ENCODE data around the gene CLIC4.

DNA sequence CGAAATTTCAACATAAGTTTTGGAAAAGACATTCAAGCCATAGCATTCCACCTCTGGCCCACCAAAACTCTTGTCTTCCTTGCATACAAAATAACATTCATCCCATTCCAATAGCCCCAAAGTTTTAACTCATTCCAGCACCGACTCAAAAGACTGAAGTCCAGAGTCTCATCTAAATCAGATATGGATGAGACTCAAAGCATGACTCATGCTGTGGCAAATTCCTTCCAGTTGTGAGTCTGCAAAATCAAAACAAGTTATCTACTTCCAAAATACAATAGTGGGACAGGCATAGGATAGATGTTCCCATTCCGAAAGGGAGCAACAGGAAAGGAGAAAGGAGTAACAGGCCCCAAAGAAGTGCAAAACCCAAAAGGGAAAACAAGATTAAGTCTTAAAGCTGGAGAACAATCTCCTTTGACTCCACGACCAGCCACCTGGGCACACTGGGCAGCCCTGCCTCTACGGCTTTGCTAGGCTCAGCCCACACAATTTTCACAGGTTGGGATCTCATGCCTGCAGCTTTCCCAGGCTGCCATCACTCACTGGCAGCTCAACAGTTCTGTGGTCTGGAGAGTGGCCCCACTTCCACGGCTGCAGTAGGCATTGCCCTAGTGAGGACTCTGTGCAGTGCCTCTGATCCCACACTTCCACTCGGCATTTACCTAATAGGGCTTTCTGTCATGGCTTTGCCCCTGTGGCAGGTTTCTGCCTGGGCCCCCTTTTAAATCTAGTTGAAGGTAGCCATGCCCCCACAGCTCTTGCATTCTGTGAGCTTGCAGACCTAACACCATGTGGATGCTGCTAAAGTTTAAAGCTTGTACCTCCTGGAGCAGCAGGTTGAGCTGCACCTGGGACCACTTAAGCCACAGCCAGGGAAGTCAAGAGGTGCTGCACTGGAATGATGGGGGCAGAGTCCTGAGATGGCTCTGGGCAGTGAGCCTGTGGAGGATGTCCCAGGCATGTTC is 133.8 kb downstream of the CLIC4 start:
- no peak for TF ChIP-seq CTCF (optimal IDR thresholded peaks at IDR 0.05 in 1 of 3, IDR thresholded peaks at IDR 0.05 in 1 of 3, conservative IDR thresholded peaks at IDR 0.05 in 1 of 3; ENCODE audit: extremely low read depth in 1 of 3, insufficient read depth in 2 of 3, low read length in 3 of 3)
- no peak for TF ChIP-seq EZH2 (IDR thresholded peaks at IDR 0.05; ENCODE audit: low read length)

Measured in keratinocyte (primary cell).